GM21619 (cell line): ENCODE results near the gene PLXNA2.

ENCODE experiments used
- ATAC-seq: cut with Tn5 transposase; IDR thresholded peaks from one replicate; pipeline ENCODE4 v1.9.1; 2021; ENCODE audit not compliant: unreplicated experiment

The PLXNA2 gene

DNA sequence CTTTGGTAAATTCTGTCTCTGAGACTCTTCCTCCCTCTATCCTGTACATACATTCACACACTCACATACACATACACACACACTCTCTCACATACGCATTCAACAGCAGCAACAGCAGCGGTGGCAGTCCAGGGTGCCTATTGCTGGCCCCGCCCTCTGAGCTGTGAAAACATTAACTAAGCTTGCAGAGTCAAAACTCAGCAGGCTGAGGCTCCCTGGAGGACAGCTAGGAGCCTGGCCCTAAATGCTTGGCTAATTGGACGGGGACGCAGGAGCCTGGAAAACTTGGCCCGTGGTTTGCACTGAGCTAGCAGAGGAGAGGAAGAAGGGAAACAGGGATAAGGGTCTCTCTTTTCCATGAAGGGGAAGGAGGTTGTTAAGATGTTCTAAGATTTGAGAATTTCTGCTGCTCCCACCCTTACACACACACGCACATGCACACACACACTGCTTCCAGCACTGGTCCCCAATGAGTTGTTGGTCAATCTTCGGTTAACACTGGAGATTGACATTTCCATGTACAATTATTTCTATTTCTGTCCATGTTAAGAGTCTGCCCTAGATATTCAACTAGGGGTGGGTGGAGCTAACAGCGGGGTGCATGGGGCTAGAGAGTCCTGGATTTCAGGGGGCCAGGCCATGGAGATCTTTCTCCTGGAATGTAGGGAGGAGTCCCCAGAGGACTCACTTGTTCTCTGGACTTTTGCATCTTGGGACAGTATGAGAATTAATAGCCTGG is 94.2 kb downstream of the PLXNA2 start:
- no peak for ATAC-seq

DNA sequence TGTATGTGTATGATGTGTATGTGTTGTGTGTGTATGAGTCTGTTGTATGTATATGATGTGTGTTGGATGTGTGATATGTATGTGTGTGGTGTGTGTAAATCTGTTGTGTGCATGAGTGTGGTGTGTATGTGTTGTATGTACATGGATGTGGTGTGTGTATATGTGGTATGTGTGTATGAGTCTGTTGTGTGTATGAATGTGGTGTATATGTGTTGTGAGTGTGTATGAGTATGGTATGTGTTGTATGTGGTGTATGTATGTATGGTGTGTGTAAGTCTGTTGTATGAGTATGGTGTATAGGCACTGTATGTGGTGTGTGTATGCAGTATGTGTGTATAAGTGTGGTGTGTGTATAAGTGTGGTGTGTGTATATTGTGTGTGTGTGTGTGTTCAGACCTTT is 95.0 kb downstream of the PLXNA2 start:
- ATAC-seq = no peak

DNA sequence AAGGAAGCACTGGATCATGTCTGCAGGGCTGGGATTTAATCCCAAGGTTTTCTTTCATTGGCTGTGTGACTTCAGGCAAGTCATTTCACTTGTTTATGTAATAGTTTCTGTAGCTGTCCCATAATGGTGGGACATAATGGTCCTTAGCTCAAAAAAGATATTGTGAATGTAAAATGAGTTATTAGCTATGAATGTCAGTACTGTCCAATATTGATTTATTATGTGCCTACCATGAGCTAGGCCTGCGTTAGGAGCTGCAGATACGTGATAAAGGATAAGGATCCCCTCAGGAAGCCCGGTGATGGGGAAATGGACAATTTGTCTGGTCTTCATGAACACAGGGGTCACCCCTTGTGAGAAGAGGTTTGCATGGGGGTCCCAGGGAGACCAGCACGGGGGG is 95.8 kb downstream of the PLXNA2 start:
- ATAC-seq = no peak

DNA sequence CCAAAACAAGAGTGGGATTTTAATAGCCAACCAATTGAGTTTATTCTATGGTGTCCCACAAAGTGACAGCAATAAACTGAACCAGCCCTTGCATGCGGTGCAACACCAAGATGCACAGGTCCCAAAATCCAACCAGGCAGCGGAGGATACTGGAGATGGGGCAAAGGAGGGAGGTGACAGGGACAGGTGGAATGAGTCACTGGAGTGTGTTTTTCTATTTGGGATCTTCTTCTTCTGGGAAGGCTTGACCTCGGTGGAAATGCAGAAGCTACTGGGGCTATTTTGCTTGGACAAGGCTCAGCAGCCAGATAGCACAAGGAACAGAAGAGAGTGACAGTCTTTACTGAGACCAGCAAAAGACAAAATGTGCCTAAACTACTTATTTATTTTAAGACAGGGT is 97.5 kb downstream of the PLXNA2 start:
- ATAC-seq = no peak

DNA sequence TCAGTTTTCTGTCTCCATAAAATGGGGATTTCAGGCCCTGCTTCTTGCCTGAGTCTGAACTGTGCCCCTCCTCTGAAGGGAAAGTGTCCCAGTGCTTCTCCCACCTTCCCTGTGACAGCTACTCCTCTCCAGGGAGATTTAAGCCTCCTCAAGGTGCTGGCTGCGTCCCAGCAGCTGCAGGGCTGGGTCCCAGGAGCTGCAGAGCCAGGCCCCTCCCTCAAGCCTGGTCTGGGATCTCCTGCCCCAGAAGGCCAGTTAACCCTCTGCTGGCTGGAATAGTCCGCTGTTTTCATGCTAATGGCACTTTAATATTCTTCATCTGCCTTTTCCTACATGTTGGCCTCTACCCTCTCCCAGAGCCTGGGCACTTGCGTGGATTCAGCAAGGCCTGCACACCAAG is 99.0 kb downstream of the PLXNA2 start:
- no peak for ATAC-seq

DNA sequence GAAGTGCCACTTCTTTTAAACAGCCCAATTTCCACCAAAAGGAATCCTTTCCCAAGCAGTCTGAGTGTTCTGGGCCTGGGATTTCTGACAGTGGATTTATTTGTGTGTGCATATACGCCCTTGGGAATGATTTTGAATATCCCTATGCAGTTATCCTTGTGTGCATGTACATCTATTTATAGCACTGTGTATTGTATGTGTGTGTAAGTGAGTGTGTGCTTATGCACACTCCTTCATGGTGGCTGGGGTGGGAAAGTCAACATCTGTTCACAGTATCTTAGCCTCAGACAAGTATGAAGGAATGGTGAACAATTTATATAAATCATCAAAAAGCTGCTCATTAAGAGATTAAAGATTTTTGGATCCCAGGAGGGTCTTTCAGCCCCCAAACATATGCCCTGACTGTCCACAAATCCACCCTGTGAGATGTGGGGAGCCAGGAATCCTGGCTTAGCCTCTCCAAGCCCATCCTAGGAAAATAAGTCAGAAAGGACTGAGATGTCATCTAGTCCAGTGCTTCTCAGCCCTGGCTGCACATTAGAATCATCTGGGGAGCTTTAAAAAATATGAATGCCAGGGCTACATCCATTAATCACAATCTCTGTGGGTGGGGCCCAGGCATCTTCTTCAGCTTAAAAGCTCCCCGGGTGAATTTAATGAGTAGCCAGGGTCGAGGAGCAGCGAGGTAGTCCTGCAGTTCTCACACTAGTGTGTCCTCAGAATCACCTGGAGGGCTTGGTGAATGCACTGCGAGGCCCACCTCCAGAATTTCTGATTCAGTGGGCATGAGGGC is 101.4 kb downstream of the PLXNA2 start:
- ATAC-seq = no peak

DNA sequence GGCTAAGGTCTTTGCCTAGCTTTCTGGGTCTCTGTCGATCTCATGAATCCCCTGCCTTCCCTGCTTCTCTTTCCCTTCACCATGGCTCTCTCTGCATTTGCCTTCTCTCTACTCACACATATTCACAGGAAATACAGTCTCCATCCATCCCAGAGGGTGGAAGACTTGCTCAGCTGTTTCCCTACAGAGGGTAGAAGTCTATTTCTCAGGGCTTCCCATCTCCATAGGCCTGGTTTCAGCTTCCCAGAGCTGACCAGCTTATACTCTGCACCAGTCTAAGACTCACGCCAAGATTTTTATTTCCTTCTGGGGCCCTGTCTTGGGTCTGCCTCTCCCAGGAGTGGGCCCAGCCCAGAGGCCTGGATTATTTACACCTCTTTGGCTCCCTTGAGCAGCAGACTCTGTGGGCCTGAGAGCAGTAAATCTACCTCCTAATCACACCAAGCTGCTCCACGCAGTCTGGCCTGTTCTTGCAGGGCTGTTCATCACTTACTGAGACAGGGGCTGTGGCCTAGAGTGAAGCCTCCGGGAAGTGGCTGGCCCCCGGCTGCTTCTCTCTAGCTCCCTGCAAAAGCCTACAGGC is 102.5 kb downstream of the PLXNA2 start:
- ATAC-seq = no peak

DNA sequence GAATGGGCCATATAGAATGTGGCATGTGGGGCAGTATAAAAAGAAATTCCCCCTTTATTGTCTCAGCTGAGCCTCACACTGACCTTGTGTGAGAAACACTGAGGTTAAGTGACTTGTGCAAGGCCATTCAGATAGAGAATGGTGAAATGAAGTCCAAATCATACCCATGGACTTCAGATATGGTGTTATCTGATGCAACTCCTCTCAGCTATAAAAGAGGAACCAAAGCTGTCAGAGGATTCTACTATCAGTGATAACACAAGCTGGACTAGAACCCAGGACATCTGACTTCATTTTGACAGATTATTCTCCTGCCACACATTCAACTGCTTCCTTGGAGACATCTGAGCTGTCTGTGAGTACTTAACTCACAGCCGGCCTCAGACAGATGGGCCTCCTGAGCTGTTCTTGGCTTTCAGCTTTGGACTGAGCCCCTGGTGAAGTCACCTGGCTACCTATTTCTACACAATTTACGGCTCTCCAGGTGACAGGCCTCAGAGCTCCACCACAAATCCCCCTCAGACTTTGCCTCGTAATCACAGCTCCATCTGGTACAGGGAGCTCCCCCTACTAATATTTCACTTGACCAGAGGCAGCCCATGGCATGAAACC is 104.6 kb downstream of the PLXNA2 start:
- no peak for ATAC-seq

DNA sequence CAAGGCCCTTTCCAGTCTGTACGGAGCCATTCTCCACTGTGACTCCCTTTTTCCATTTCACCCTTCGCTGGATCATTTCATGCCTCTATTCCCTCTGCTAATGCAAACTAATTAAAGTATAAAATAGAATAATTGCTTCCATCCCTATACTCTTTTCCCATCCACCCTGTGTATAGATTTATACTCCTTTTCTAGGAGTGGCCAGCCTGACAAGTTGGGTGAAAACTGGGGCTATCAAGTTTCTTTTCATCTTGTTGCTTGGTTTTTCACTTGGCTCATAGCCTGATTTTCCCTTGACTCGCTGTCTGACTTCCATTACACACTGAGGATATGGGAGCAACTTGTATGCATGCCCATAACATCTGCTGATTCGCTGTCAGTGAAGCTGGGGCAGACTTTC is 107.0 kb downstream of the PLXNA2 start:
- ATAC-seq = no peak

DNA sequence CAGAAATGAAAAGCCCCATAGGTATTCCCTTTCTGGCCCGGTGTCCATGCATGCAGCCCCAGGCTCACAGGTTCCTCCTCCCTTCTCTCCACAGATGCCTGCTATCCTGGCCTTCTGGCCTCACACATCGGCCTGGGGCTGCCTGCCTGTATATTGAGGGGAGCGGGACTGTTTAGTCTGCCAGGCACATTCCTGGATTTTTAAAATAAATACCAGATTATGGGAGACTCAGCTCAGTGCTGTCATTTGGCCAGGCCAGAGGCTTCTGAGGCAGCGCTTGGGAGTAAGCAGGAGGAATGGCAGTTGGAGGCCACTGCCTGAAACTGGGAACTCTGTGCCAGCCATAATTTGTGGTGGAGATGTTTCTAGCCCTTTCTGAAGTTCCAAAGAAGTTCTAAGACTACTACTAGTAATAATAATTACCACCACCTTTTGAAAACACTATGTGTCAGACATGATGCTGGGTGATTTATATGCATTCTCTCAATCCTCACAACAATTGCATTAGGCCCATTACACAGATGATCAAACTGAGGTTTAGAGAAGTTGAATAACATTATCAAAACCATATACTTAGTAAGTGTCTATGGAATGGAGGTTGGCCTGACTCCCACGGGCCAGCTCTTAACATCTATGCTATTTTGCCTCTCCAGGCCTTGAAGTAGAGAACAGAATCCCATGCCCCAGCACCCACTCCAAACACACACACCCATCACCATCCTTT is 107.6 kb downstream of the PLXNA2 start:
- ATAC-seq = no peak

DNA sequence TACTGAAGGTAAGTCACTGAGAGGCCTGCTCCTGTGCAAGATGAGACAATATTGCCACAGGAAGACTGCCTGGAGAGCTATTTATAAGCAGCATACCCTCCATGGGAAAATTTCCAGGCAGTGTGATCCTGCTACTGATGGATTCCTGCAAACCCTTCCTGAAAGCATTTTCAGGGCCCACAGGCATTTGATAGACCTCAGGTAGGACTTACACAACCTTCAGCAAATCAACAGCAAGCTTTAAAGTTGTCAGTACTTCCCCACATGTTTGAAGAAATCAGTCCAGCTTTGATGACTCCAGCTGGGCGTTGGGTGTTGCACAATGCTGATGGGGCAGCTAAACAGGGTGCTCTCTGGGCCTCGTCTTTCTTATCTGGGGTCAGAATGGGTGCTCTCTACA is 108.8 kb downstream of the PLXNA2 start:
- no peak for ATAC-seq

DNA sequence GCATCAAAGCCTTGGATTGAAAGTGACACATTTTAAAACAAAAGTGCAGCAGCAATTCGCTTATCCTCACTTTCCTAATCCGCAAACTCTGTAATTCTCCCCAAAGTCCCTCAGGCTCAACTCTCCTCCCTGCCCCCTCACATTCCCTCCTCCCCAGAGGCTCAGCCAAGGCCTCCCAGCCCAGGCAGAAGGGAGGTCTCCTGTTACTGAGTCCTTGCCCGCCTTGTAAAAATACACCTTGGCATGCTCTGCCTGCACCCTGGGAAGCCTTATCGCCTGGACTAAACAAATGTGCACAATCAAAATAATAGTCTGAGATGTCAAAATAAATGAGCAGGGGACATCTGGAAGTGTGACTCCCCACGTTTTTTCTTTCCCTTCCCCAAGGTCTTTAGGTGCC is 109.7 kb downstream of the PLXNA2 start:
- no peak for ATAC-seq

DNA sequence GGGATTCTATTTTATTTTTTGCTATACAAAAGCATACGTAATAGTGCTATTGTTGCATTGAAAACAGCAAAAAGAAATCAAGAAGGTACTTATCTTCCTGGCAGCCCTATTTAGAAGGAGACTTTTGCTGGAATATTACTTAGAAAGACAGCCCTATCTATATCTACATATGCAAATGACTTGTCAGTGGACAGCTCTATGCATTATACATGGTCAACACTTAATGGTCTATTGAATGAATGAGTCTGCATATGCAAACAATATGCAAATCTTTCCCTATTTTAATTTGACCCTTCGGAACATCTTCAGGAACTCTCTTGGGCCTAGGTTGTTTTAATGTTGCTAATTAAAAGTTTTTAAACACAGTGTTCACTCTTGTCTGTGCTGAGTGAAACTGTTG is 110.8 kb downstream of the PLXNA2 start:
- no peak for ATAC-seq

DNA sequence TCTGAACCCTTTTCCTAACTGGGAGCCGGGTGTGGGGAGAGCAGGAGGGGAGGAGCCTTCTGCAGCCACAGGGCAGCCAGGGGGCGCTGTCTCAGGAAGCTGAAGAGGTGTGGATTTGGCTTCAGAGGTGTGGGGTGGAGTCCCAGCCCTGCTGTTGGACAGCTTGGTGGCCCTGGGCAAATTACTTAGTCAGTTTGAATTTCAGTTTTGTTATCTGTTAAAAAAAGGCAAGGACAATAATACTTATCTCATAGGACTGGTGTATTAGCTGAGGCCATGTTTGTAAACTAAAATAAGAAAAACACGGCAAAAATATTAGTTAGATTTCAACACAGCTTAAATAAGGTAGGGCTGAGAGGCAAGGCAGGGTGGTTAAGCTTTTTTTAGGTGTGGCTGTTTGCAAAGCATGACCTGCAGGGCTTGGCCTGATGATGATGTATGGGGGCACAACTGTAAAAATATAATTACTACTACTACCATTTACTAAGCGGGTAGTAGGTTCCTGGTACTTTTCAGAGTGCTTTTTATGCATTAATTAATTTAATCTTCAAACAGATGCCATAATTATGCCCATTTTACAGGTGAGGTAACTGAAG is 111.8 kb downstream of the PLXNA2 start:
- peak; percentile 93 for ATAC-seq

DNA sequence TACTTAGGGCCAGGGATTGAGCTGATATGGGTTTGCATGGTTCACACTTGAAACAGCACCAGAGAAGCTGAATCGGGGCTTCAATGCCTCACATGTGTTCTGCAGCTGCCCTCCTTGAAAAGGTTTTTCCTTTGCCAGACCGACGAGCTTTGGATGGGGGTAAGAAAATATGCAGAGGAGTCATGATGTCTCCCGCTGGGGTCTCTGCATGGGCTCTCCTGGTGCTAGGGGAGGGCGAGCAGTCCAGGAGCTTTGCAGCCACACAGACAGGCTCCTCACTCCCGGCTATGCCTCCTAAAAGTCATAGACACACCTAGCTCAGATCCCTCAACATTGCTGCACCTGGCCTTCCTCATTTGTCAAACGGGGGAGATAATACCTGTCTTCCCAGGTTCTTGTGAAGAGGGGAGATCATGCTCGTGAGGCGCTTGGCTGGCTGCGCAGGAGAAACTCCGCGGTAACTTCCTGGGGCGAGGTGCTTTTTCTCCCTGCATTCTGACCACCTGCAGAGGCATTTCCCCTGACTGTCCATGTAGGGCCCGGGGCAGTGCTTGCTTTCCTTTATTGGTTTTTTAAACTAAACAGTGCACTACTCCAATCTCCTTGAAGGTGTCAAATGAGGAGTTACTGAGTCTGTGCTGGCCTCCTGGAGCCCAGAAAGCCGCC is 112.4 kb downstream of the PLXNA2 start:
- peak; percentile 35 for ATAC-seq

DNA sequence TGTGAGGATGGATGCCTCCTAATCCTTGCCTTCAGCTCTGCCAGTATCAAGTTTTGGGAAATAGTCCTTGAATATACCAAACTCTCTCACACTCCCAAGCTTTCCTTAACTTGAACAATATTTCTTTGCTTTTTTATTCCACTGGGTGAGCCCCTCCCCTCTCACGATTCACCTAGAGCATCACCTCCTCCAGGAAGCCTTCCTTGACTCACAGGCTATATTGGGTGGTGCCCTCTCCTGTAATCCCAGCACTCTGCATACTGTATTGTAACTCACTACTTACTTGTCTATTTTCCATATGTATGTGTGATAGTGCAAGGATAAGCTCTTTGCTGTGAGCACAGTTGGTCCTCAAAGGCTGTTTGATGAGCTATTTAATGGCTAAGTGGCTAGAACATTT is 114.7 kb downstream of the PLXNA2 start:
- ATAC-seq = no peak

DNA sequence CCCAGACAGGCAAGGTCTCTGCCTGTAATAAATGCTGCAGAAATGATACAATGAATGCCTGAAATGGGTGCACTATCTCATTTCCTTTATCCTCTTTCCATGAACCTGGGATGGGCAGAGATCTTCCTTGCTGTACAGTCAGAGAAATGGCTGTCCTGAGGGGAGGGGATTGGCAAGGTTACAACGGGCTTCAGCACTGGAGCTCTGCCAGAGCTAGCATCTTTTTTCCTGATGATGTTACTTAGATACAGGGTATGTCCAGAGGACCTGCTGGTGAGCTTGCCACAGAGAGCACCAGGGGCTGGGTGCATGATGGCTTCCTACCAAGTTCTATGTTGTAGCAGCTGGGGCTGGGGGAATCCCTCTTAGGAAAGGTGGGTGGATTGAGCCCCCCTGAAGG is 115.1 kb downstream of the PLXNA2 start:
- ATAC-seq = no peak

DNA sequence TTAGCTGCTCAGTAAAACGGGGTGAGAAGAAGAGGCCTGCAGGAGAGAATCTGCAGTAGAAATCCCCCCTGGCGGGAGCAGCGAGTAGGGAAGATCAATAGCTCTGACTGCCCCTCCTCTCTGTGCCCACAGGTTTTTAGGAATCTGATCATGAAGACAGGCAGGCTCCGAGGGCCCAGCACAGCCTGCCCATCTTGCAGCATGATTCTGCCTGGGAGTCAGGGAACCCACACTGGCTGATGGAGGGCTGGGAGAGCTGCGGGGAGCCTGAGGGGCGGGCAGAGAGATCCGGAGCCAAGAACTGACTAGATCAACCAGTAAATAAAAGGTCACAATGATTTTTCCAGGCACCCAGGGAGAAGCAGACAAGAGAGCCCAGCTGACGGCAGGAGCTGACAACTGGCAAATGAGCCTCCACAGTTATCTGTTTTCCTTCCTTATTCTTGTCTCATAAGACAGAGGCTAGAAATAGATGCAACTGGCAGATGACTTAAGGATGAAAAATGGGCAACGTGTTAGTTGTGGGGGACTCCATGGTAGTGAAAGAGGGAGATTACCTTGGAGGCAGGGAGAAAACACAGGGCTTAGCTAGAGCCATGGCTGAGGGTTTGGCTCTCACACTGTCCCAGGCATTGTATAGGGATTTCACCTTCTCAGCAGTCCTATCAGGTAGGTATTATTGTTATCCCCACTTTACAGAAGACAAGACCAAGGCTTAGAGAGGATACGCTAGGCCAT is 116.2 kb downstream of the PLXNA2 start:
- no peak for ATAC-seq

DNA sequence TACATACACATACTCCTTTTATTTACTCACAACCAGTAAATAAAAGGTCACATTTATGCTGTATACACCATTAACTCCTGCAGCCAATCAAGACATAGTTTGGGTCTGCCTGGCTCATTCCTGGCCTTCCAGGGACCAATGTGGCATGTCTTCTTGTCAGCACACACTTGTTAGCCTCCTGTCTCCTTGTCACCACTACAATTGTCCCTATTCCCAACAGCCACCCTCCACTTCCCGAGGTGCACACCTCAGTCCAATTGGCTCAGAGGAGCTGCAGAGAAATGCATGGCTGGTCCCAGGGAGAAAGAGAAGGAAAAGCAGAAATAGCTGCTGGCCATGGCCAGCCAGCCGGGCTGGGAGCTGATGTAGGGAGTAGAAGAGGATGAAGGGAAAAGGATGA is 116.9 kb downstream of the PLXNA2 start:
- ATAC-seq = no peak

DNA sequence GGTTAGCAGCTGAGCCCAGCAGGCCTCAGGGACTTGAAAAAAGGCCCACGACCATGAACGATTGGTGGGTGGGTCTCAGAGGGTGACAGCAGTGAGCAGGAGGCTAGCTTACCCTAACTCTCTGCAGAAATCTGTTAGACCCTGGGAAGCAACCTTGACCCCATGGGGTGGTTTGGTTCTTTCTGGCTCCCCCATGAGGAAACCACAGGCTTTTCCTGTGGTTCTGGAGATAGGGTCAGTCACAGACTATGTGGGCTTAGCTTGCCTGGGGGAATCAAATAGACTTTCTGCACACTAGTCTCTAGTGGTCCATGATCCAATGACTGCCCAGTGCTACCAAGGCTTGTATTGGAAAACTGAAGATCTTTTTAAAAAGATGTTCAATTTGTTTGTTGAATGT is 118.1 kb downstream of the PLXNA2 start:
- ATAC-seq = no peak
